HepG2 (cell line): Measurements from ENCODE around the gene SMIM21. TPM values are rescaled to one million over a fixed set of nuclear protein-coding genes. Genes with fewer than 3 reads are reported as not detected.

Experiments used
- ATAC-seq: fragments of 200-7000 bp; cut with Tn5 transposase; 3 replicates; pipeline ENCODE4 v1.9.1; 2020; ENCODE audit warnings: mild to moderate bottlenecking, moderate library complexity
- BruUV-seq: library from RNA; stranded (reverse); fragments of 400-500 nt; replicated peaks from 2 replicates; lab custom pipeline; 2021; lab: Mats Ljungman, UMichigan
- CTCF ChIA-PET: fragments of 300-600 bp; formaldehyde crosslinking; extraction: SDS; loops from one replicate; lab custom pipeline; 2021; ENCODE audit warnings: low total read pairs, inconsistent platforms, low intra/inter-chr PET ratio; lab: Yijun Ruan, JAX
- POLR2A ChIA-PET: fragments of 350-600 bp; sonication (Branson Sonifier 250); formaldehyde crosslinking; loops from one replicate; lab custom pipeline; 2020; ENCODE audit warnings: antibody characterized with exemption, inconsistent platforms; lab: Yijun Ruan, JAX
- DNase-seq: peaks from one replicate; pipeline ENCODE4 v3.0.0-alpha.2; 2015; ENCODE audit warnings: low spot score
- FAIRE-seq: peaks from 3 replicates; lab custom pipeline; 2011; peaks lifted over from hg19 to GRCh38; lab: Jason Lieb, UNC
- H2AFZ ChIP-seq: one replicate; pipeline ENCODE4 v1.6.1; 2011; ENCODE audit warnings: low read length, inconsistent platforms
- H3K27ac ChIP-seq: fragments of 300-600 bp; 3 replicates; pipeline ENCODE4 v1.8.0; 2011; ENCODE audit warnings: mixed run types, mild to moderate bottlenecking, mixed read lengths, low read length, inconsistent platforms; ENCODE audit not compliant: insufficient read depth; ENCODE audit errors: extremely low read length
- H3K27me3 ChIP-seq, 2 experiments: fragments of 200-600 bp in 1 of 2; 2 replicates in 1 of 2; 3 replicates in 1 of 2; pipeline versions ENCODE4 v1.6.0 to v1.8.0; 2011; ENCODE audit warnings: low read length in 2 of 2, mild to moderate bottlenecking in 2 of 2, moderate library complexity in 2 of 2, inconsistent platforms in 1 of 2; ENCODE audit not compliant: insufficient read depth in 2 of 2, control insufficient read depth in 1 of 2
- H3K36me3 ChIP-seq, 2 experiments: fragments of 200-600 bp in 1 of 2; replicated peaks in 1 of 2; 2 replicates in 1 of 2; 3 replicates in 1 of 2; pipeline versions ENCODE4 v1.5.1 to v1.8.0; 2011; ENCODE audit warnings: low read length in 2 of 2, inconsistent platforms in 1 of 2; ENCODE audit not compliant: insufficient read depth in 2 of 2, control insufficient read depth in 1 of 2
- H3K4me1 ChIP-seq: 2 replicates; pipeline ENCODE4 v1.5.1; 2012; ENCODE audit warnings: low read length, inconsistent platforms; ENCODE audit not compliant: insufficient read depth
- H3K4me2 ChIP-seq: 2 replicates; pipeline ENCODE4 v1.6.0; 2011; ENCODE audit warnings: low read depth, low read length, inconsistent platforms
- H3K4me3 ChIP-seq, 3 experiments: fragments of 200-600 bp in 1 of 3; sonication (generic), shearing (Covaris generic) in 1 of 3; replicated peaks in 1 of 3; 2 replicates each; pipeline ENCODE4 v1.5.1; 2011 to 2016; ENCODE audit warnings: low read length in 3 of 3, inconsistent platforms in 2 of 3, low read depth in 2 of 3, mild to moderate bottlenecking in 2 of 3, control low read depth in 1 of 3, mixed read lengths in 1 of 3; ENCODE audit not compliant: insufficient read depth in 1 of 3
- H3K79me2 ChIP-seq: one replicate; pipeline ENCODE4 v1.6.1; 2011; ENCODE audit warnings: low read length, inconsistent platforms; ENCODE audit not compliant: insufficient read depth
- H3K9ac ChIP-seq: 2 replicates; pipeline ENCODE4 v1.6.0; 2011; ENCODE audit warnings: mild to moderate bottlenecking, low read depth, low read length, inconsistent platforms; ENCODE audit not compliant: insufficient read depth
- H3K9me3 ChIP-seq: 2 replicates; pipeline ENCODE4 v1.5.1; 2012; ENCODE audit warnings: mild to moderate bottlenecking, low read length
- H4K20me1 ChIP-seq: 2 replicates; pipeline ENCODE4 v1.6.0; 2011; ENCODE audit warnings: inconsistent platforms, mild to moderate bottlenecking, low read length, moderate library complexity; ENCODE audit not compliant: insufficient read depth
- EP300 ChIP-seq, 3 experiments: sonication (generic) in 1 of 3; formaldehyde crosslinking in 1 of 3; IDR thresholded peaks; 2 replicates each; pipeline versions ENCODE4 v1.5.1 to v1.6.1; 2011 to 2020; ENCODE audit warnings: low read depth in 2 of 3, low read length in 2 of 3, borderline replicate concordance in 1 of 3, improper control_type of control experiment in 1 of 3, mild to moderate bottlenecking in 1 of 3, missing genetic modification reagents in 1 of 3, moderate library complexity in 1 of 3
- FOSL2 ChIP-seq: sonication (generic); formaldehyde crosslinking; IDR thresholded peaks from 2 replicates; pipeline ENCODE4 v1.4.0; 2020; ENCODE audit warnings: missing genetic modification reagents
- MYC ChIP-seq: sonication (generic); formaldehyde crosslinking; IDR thresholded peaks from 2 replicates; pipeline ENCODE4 v1.9.0; 2021; ENCODE audit warnings: missing genetic modification reagents, borderline replicate concordance
- NCOA1 ChIP-seq: sonication (generic); formaldehyde crosslinking; IDR thresholded peaks from 2 replicates; pipeline ENCODE4 v1.9.0; 2021; ENCODE audit warnings: missing genetic modification reagents
- SNAPC4 ChIP-seq: sonication (generic); formaldehyde crosslinking; IDR thresholded peaks from 2 replicates; pipeline ENCODE4 v1.4.0; 2020; ENCODE audit warnings: mild to moderate bottlenecking, missing genetic modification reagents
- TAF1 ChIP-seq: sonication (generic); formaldehyde crosslinking; IDR thresholded peaks from 2 replicates; pipeline ENCODE4 v1.4.0; 2020; ENCODE audit warnings: missing genetic modification reagents
- TGIF2 ChIP-seq: IDR thresholded peaks from 2 replicates; pipeline ENCODE4 v1.6.1; 2016; ENCODE audit warnings: control low read depth, missing compliant biosample characterization
- WIZ ChIP-seq: sonication (generic); formaldehyde crosslinking; IDR thresholded peaks from 2 replicates; pipeline ENCODE4 v1.5.1; 2020; ENCODE audit warnings: mild to moderate bottlenecking, missing genetic modification reagents
- ZNF138 ChIP-seq: sonication (generic); formaldehyde crosslinking; IDR thresholded peaks from 2 replicates; pipeline ENCODE4 v1.5.0; 2020; ENCODE audit warnings: mild to moderate bottlenecking, low read depth, missing genetic modification reagents
- ZNF468 ChIP-seq: sonication (generic); formaldehyde crosslinking; IDR thresholded peaks from 2 replicates; pipeline ENCODE4 v1.8.0; 2022; ENCODE audit warnings: mild to moderate bottlenecking, moderate library complexity, missing genetic modification reagents
- ZNF687 ChIP-seq: sonication (generic); formaldehyde crosslinking; IDR thresholded peaks from 2 replicates; pipeline ENCODE4 v1.5.1; 2020; ENCODE audit warnings: mild to moderate bottlenecking, missing genetic modification reagents, moderate library complexity
- ZNF746 ChIP-seq: sonication (generic); formaldehyde crosslinking; IDR thresholded peaks from 2 replicates; pipeline ENCODE4 v1.8.0; 2022; ENCODE audit warnings: mild to moderate bottlenecking, missing genetic modification reagents
- ZNF766 ChIP-seq: sonication (generic); formaldehyde crosslinking; IDR thresholded peaks from 2 replicates; pipeline ENCODE4 v1.5.0; 2020; ENCODE audit warnings: missing genetic modification reagents, borderline replicate concordance
- ZNF782 ChIP-seq: sonication (generic); formaldehyde crosslinking; IDR thresholded peaks from 2 replicates; pipeline ENCODE4 v1.4.0; 2020; ENCODE audit warnings: missing genetic modification reagents, mild to moderate bottlenecking, borderline replicate concordance
- WGBS: methylation state at CpG from one replicate; pipeline ENCODE4 v1.1.6; 2017; ENCODE audit warnings: low lambda C conversion rate; 5-methylcytosine and 5-hydroxymethylcytosine counted together
- in situ Hi-C: cut with HindIII; loops from 2 replicates; pipeline ENCODE4 v1.10.0; 2017; ENCODE audit warnings: low pct_unique_long_range_greater_than_20kb; ENCODE audit not compliant: extremely low pct_ligation_motif_present
- intact Hi-C: fragments of 100-400 bp; cut with micrococcal nuclease; formaldehyde crosslinking; loops from one replicate; pipeline ENCODE4 v1.10.0; 2022; ENCODE audit not compliant: unreplicated experiment
- polyA plus RNA-seq, 8 experiments: library from polyadenylated mRNA; depleted of rRNA in 3 of 8; stranded (reverse) in 7 of 8; unstranded in 1 of 8; fragments of >200 nt; fragmentation: Illumina TruSeq in 4 of 8; extraction: Trizol in 4 of 8; gene quantifications; 2 replicates each; pipeline versions ENCODE4 v1.2.1 to v1.2.3, GENCODE V29; 2011 to 2016; ENCODE audit warnings: low read depth in 4 of 8, missing spikeins in 1 of 8, mixed read lengths in 1 of 8; ENCODE audit not compliant: insufficient read depth in 1 of 8
- total RNA-seq, 5 experiments: library from RNA; depleted of rRNA; stranded (reverse); fragments of >200 nt; fragmentation: Illumina TruSeq; extraction: Trizol; gene quantifications; 2 replicates each; pipeline ENCODE4 v1.2.3, GENCODE V29; 2016; ENCODE audit warnings: low read depth in 1 of 5

SMIM21 gene
- total and polyA plus RNA-seq, 2 of the 13 experiments (the other 11 are each of a cell fraction or from before 2014, with no cell fraction given): not detected

GRCh38 chr18:75362435-75362834 is 65.1 kb downstream of the SMIM21 start (continued):
- TF ChIP-seq ZNF766: no peak
- no peak for TF ChIP-seq ZNF468 (CRISPR knock-in tag)

- H3K79me2 ChIP-seq: no peaks in the 10 kb centered on the region
- no peak overlapping the region for H3K4me3 ChIP-seq
- DNase-seq: no peak
- BruUV-seq: no TSS peak
- H3K27ac ChIP-seq: no peak overlapping the region
- intact Hi-C loops: no loop called here
- POLR2A ChIA-PET: no interaction called here
- H3K9ac ChIP-seq: no peak overlapping the region
- FAIRE-seq: no peak
- TF ChIP-seq NCOA1 (CRISPR knock-in tag) (no peak), ZNF746 (CRISPR knock-in tag) (no peak), ZNF138 (CRISPR knock-in tag) (no peak), EP300 (IDR thresholded peaks at IDR 0.05; ENCODE audit: low read depth in 2 of 2, low read length in 2 of 2) (no peak), EP300 (CRISPR knock-in tag; IDR thresholded peaks at IDR 0.05; ENCODE audit: borderline replicate concordance) (no peak), ZNF782 (CRISPR knock-in tag) (no peak), TGIF2 (CRISPR knock-in tag) (no peak), FOSL2 (CRISPR knock-in tag) (no peak), TAF1 (CRISPR knock-in tag) (no peak), WIZ (CRISPR knock-in tag) (no peak), SNAPC4 (CRISPR knock-in tag) (no peak), ZNF687 (CRISPR knock-in tag) (no peak), MYC (CRISPR knock-in tag) (no peak)
- no peak for ATAC-seq
- H3K4me2 ChIP-seq: no peak overlapping the region
- H2AFZ ChIP-seq: no peak overlapping the region
- in situ Hi-C loops: no loop called here
- CTCF ChIA-PET: no interaction called here
- WGBS: 16% methylated on average over 10 of the region's 11 CpGs
- H3K36me3 ChIP-seq: no peaks in the 10 kb centered on the region
- no peaks in the 10 kb centered on the region for H4K20me1 ChIP-seq
- no peaks in the 10 kb centered on the region for H3K9me3 ChIP-seq
- peaks cover 0 to 41% of the 10 kb centered on the region in 2 experiments; a peak in 2 of 5 replicates for H3K27me3 ChIP-seq
- H3K4me1 ChIP-seq: no peaks in the 10 kb centered on the region
These were observed 66.6 kb downstream of the SMIM21 start for GRCh38 chr18:75360941-75361340.
